Body of pancreas (tissue), 4 donors: ENCODE data around the gene RARB. TPM values are rescaled to one million over a fixed set of nuclear protein-coding genes. Genes with fewer than 3 reads are reported as not detected.

Source experiments
- ATAC-seq: fragments of 150-250 bp; one replicate; pipeline ENCODE4 v1.9.1; 2016
- DNase-seq, 4 donors: peaks; one replicate each; pipeline ENCODE4 v3.0.0-alpha.2; 2019
- H3K27ac ChIP-seq, 4 donors: fragments of 200-600 bp; sonication (generic); 1 replicate in 3 of 4; 2 replicates in 1 of 4; pipeline versions ENCODE4 v1.5.1 to v1.6.1; 2016 to 2019; ENCODE audit warnings: mild to moderate bottlenecking in 1 of 4, mixed read lengths in 1 of 4, moderate library complexity in 1 of 4
- H3K27me3 ChIP-seq, 2 donors: fragments of 200-600 bp; sonication (generic); one replicate each; pipeline ENCODE4 v1.6.0; 2016; ENCODE audit warnings: mild to moderate bottlenecking in 1 of 2
- H3K36me3 ChIP-seq, 2 donors: fragments of 200-600 bp; sonication (generic); replicated peaks in 1 of 2; 2 replicates each; pipeline ENCODE4 v1.5.1; 2016; ENCODE audit warnings: low read depth in 2 of 2; ENCODE audit not compliant: insufficient read depth in 1 of 2
- H3K4me1 ChIP-seq: fragments of 200-600 bp; sonication (generic); one replicate; pipeline ENCODE4 v1.6.0; 2016
- H3K4me3 ChIP-seq, 2 donors: fragments of 200-600 bp; sonication (generic); 1 replicate in 1 of 2; 2 replicates in 1 of 2; pipeline ENCODE4 v1.5.1; 2016 to 2019
- H3K9me3 ChIP-seq, 3 donors: fragments of 200-600 bp; sonication (generic); 1 replicate in 2 of 3; 2 replicates in 1 of 3; pipeline ENCODE4 v1.5.1; 2016
- CTCF ChIP-seq, 7 experiments: fragments of 450-650 bp in 4 of 7; fragments of 200-600 bp in 3 of 7; sonication (generic) in 3 of 7; IDR thresholded peaks; one replicate each; pipeline ENCODE4 v1.5.1; 2016 to 2019; ENCODE audit warnings: antibody characterized with exemption in 7 of 7
- POLR2A ChIP-seq, 3 donors: fragments of 450-650 bp; IDR thresholded peaks; one replicate each; pipeline ENCODE4 v1.6.1; 2016; ENCODE audit warnings: antibody characterized with exemption in 3 of 3, mild to moderate bottlenecking in 2 of 3
- WGBS, 2 donors: methylation state at CpG; one replicate each; pipeline ENCODE4 v1.1.5; 2017; 5-methylcytosine and 5-hydroxymethylcytosine counted together
- intact Hi-C: fragments of 100-400 bp; cut with DNase I; formaldehyde crosslinking; loops from one replicate; pipeline ENCODE4 v1.15.1; 2023
- small RNA-seq: library from RNA; depleted of rRNA; stranded (forward); fragments of <200 nt; gene quantifications from one replicate; pipeline ENCODE3, GENCODE V24; 2016
- total RNA-seq, 2 donors: library from RNA; depleted of rRNA; stranded (reverse); fragments of >200 nt; gene quantifications; one replicate each; pipeline ENCODE4 v1.1.0, GENCODE V29; 2016

The RARB gene
- total RNA-seq, 2 donors from 2014 or later: 1.8 to 3.0 TPM

DNA sequence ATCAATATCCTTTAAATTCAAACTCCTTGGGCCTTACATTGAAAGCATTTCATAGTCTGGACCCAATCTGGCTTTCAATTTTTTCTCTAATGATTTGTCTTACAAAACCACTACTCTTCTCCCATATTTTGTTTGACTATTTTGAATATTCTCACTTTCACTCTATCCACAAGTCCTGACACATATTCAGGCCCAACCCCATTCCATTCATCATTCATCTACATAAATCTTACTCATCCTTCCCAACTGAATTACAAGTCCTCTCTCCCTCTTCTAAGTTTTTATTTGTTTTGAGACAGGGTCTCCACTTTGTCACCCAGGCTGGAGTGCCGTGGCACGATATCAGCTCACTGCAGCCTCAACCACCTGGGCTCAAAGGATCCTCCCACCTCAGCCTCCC lies 193.0 kb downstream of the RARB start:
- ATAC-seq (no peak), DNase-seq (no peak)
- Histone ChIP-seq H3K36me3 (peaks cover 0 to 2% of the 10 kb centered on the region in 2 donors), H3K27ac (no peak overlapping the region), H3K27me3 (no peaks in the 10 kb centered on the region), H3K9me3 (no peaks in the 10 kb centered on the region), H3K4me3 (no peak overlapping the region), H3K4me1 (no peaks in the 10 kb centered on the region)
- WGBS, 2 donors: 98 to 100% methylated on average over 2 of the region's 2 CpGs
- intact Hi-C loops: no loop called here
- no peak for TF ChIP-seq CTCF (IDR thresholded peaks at IDR 0.05)
- TF ChIP-seq POLR2A (IDR thresholded peaks at IDR 0.05): no peak

GRCh38 chr3:25631989-25632388 lies 203.9 kb downstream of the RARB start:
- no peak for DNase-seq
- Histone ChIP-seq H3K27ac (no peak overlapping the region), H3K27me3 (no peaks in the 10 kb centered on the region), H3K4me3 (no peak overlapping the region), H3K4me1 (no peaks in the 10 kb centered on the region), H3K9me3 (no peaks in the 10 kb centered on the region), H3K36me3 (peaks cover 5 to 29% of the 10 kb centered on the region in 2 donors)
- TF ChIP-seq CTCF (IDR thresholded peaks at IDR 0.05) (no peak), POLR2A (IDR thresholded peaks at IDR 0.05) (no peak)
- 77 to 97% methylated on average over 1 of the region's 1 CpG for WGBS, 2 donors
- no peak for ATAC-seq
- intact Hi-C loops: no loop called here

- TF ChIP-seq CTCF (IDR thresholded peaks at IDR 0.05) (no peak), POLR2A (IDR thresholded peaks at IDR 0.05) (no peak)
- Histone ChIP-seq H3K36me3 (peaks cover 5 to 21% of the 10 kb centered on the region in 2 donors), H3K27ac (no peak overlapping the region), H3K4me3 (no peak overlapping the region), H3K27me3 (no peaks in the 10 kb centered on the region), H3K4me1 (no peaks in the 10 kb centered on the region), H3K9me3 (no peaks in the 10 kb centered on the region)
- ATAC-seq: no peak
- DNase-seq: no peak
- intact Hi-C loops: no loop called here
- 90 to 92% methylated on average over 3 of the region's 3 CpGs for WGBS, 2 donors
These were observed 205.9 kb downstream of the RARB start for GRCh38 chr3:25633919-25634318.

DNA sequence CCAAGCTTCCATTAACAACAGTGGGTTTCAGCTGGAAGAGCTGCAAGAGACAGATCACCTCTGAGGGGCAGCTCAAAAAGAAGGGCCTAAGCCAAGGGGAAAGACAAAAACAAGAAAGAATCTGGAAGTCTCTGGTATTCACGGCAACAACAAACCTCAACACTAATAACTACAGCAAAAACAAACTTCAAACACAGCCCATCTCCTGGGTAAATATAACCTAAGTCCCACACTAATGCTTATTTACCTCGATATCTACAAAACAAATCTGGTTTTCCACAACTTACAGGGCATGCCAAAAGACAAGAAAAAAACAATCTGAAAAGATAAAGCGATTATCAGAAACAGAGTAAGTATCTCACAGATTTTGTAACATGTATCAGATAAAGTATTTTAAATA lies 207.0 kb downstream of the RARB start:
- DNase-seq (no peak), ATAC-seq (no peak)
- WGBS, 2 donors: 53 to 55% methylated on average over 3 of the region's 3 CpGs
- H3K4me1 ChIP-seq: no peaks in the 10 kb centered on the region
- H3K36me3 ChIP-seq: peaks cover 0 to 14% of the 10 kb centered on the region in 2 donors
- no peaks in the 10 kb centered on the region for H3K9me3 ChIP-seq
- no peak overlapping the region for H3K27ac ChIP-seq
- intact Hi-C loops: no loop called here
- TF ChIP-seq POLR2A (IDR thresholded peaks at IDR 0.05) (no peak), CTCF (IDR thresholded peaks at IDR 0.05) (no peak)
- no peaks in the 10 kb centered on the region for H3K27me3 ChIP-seq
- H3K4me3 ChIP-seq: no peak overlapping the region

Small RNAs within 50 kb of the gene (small RNA-seq; reads per million reads assigned to genes)
- not detected for gene RF01161
- gene RF02271: not detected

Other genes with a start within 250 kb of the RARB start
- 10 to 100 TPM; 52.7 to 83.1 TPM for gene TOP2B, start 236.6 kb downstream of the RARB start, total RNA-seq